MCF 10A (cell line): ENCODE data around the gene SPINK5. TPM values are rescaled to one million over a fixed set of nuclear protein-coding genes. Genes with fewer than 3 reads are reported as not detected.

Experiments
- BruUV-seq: library from RNA; stranded (reverse); fragments of 400-500 nt; replicated peaks from 2 replicates; lab custom pipeline; 2021; lab: Mats Ljungman, UMichigan
- CTCF ChIA-PET: fragments of 300-600 bp; sonication (Branson Sonifier 250); formaldehyde crosslinking; extraction: SDS; loops from one replicate; lab custom pipeline; 2021; ENCODE audit warnings: antibody characterized with exemption, inconsistent platforms; lab: Yijun Ruan, JAX
- POLR2A ChIA-PET: fragments of 300-600, 350-650 bp; sonication (Branson Sonifier 250); formaldehyde crosslinking; extraction: SDS; loops from one replicate; lab custom pipeline; 2020; ENCODE audit warnings: antibody characterized with exemption, inconsistent platforms; lab: Yijun Ruan, JAX
- DNase-seq: peaks from one replicate; pipeline ENCODE4 v3.0.0-alpha.2; 2018; ENCODE audit not compliant: unreplicated experiment
- H3K27ac Mint-ChIP-seq: one replicate; pipeline ENCODE4 v1.8.0; 2022; ENCODE audit warnings: mild to moderate bottlenecking, low read depth, mixed read lengths; ENCODE audit not compliant: unreplicated experiment
- H3K27me3 Mint-ChIP-seq: one replicate; pipeline ENCODE4 v1.8.0; 2022; ENCODE audit warnings: mixed read lengths; ENCODE audit not compliant: insufficient read depth, unreplicated experiment
- H3K36me3 Mint-ChIP-seq: one replicate; pipeline ENCODE4 v1.8.0; 2022; ENCODE audit warnings: mild to moderate bottlenecking, moderate library complexity, mixed read lengths; ENCODE audit not compliant: insufficient read depth, unreplicated experiment
- H3K4me1 Mint-ChIP-seq: one replicate; pipeline ENCODE4 v1.8.0; 2022; ENCODE audit warnings: mixed read lengths; ENCODE audit not compliant: insufficient read depth, unreplicated experiment
- H3K4me3 Mint-ChIP-seq: one replicate; pipeline ENCODE4 v1.8.0; 2022; ENCODE audit warnings: mild to moderate bottlenecking, moderate library complexity, mixed read lengths; ENCODE audit not compliant: unreplicated experiment
- H3K9me3 Mint-ChIP-seq: one replicate; pipeline ENCODE4 v1.8.0; 2022; ENCODE audit warnings: mixed read lengths; ENCODE audit not compliant: unreplicated experiment
- intact Hi-C: fragments of 100-400 bp; cut with micrococcal nuclease; formaldehyde crosslinking; loops from 2 replicates; pipeline ENCODE4 v1.14.1; 2022
- total RNA-seq: library from RNA; stranded (reverse); gene quantifications from 2 replicates; pipeline ENCODE4 v1.2.3, GENCODE V29; 2022
- TF ChIP-seq, protein P1 (sequence below): fragments of 200-600 bp; IDR thresholded peaks from one replicate; pipeline ENCODE4 v1.8.0; 2022; ENCODE audit warnings: antibody characterized with exemption, mild to moderate bottlenecking; ENCODE audit not compliant: unreplicated experiment

SPINK5 gene
- total RNA-seq, 1 experiment from 2014 or later: 3.1 TPM

DNA sequence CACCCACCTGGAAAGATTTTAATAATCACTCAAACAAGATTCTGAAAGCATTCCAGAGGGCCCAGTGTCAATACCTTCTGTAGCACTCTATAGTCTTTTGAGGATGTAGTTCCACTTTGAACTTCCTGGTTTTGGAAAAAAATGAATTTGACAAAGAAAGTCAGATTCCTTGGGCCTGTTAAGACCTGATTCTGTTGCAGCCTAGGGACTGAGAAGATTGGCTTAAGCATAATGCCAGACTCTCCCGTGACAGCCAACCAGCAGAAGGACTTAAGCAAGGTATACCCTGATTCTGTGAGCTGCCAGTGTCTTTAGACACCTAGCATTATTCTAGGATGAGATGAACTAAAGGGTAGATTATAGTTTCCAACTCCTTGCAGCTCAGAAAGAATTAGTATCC, 6.8 kb downstream of the SPINK5 start:
- DNase-seq: no peak

DNA sequence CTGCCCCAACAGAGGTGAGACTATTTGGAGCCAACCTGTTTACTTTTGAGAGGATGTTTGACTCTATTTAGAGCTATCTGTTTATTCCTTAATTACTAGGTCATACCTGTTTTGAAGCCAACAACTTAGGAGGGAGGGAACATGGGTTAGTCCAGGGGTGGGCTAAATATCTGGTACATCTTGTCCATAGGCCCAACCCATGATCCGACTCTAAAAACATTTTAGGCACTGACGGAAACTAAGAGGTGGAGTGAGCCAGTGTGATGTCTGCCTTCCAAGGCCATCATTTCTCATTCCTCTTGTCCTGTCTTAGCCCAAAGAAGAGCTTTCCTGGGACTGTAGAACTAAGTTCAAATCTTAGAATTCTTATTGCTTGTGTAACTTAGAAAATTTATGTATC, 8.4 kb downstream of the SPINK5 start:
- no peak overlapping the region for H3K4me3 Mint-ChIP-seq
- CTCF ChIA-PET: interaction anchor here (0.6 to 2.2 kb wide), 3 partner anchors 9 to 119 kb away, joined by 3 to 6 read pairs (median 4); no protein-coding TSS in a partner anchor
- BruUV-seq: no TSS peak
- intact Hi-C loops: no loop called here
- no peak for DNase-seq
- no peaks in the 10 kb centered on the region for H3K36me3 Mint-ChIP-seq
- H3K27ac Mint-ChIP-seq: peak overlapping the region; percentile 21
- H3K27me3 Mint-ChIP-seq: no peaks in the 10 kb centered on the region
- TF ChIP-seq, protein P1, sequence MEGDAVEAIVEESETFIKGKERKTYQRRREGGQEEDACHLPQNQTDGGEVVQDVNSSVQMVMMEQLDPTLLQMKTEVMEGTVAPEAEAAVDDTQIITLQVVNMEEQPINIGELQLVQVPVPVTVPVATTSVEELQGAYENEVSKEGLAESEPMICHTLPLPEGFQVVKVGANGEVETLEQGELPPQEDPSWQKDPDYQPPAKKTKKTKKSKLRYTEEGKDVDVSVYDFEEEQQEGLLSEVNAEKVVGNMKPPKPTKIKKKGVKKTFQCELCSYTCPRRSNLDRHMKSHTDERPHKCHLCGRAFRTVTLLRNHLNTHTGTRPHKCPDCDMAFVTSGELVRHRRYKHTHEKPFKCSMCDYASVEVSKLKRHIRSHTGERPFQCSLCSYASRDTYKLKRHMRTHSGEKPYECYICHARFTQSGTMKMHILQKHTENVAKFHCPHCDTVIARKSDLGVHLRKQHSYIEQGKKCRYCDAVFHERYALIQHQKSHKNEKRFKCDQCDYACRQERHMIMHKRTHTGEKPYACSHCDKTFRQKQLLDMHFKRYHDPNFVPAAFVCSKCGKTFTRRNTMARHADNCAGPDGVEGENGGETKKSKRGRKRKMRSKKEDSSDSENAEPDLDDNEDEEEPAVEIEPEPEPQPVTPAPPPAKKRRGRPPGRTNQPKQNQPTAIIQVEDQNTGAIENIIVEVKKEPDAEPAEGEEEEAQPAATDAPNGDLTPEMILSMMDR: no peak
- POLR2A ChIA-PET: interaction anchor here (0.6 to 4.4 kb wide), 5 partner anchors 14 to 1894 kb away, joined by 3 to 23 read pairs (median 11); no protein-coding TSS in a partner anchor
- H3K9me3 Mint-ChIP-seq: peaks cover 13% of the 10 kb centered on the region
- peaks cover 12% of the 10 kb centered on the region for H3K4me1 Mint-ChIP-seq

More for the DNA sequence above, 6.8 kb downstream of the SPINK5 start:
- no TSS peak for BruUV-seq
- no peak overlapping the region for H3K4me3 Mint-ChIP-seq
- CTCF ChIA-PET: interaction anchor here (0.7 to 2.2 kb wide), 6 partner anchors 10 to 114 kb away, joined by 3 to 6 read pairs (median 4); no protein-coding TSS in a partner anchor
- H3K4me1 Mint-ChIP-seq: peaks cover 12% of the 10 kb centered on the region
- no peaks in the 10 kb centered on the region for H3K9me3 Mint-ChIP-seq
- TF ChIP-seq, protein P1: no peak
- POLR2A ChIA-PET: interaction anchor here (0.8 to 4.4 kb wide), 7 partner anchors 9 to 159 kb away, joined by 3 to 23 read pairs (median 3); no protein-coding TSS in a partner anchor
- H3K36me3 Mint-ChIP-seq: no peaks in the 10 kb centered on the region
- no peaks in the 10 kb centered on the region for H3K27me3 Mint-ChIP-seq
- no peak overlapping the region for H3K27ac Mint-ChIP-seq
- intact Hi-C loops: no loop called here

GRCh38 chr5:148075529-148075928, 11.7 kb downstream of the SPINK5 start:
- Mint-ChIP-seq H3K4me1 (peaks cover 12% of the 10 kb centered on the region), H3K27ac (no peak overlapping the region), H3K9me3 (peaks cover 13% of the 10 kb centered on the region), H3K27me3 (no peaks in the 10 kb centered on the region), H3K4me3 (no peak overlapping the region), H3K36me3 (no peaks in the 10 kb centered on the region)
- TF ChIP-seq, protein P1: no peak
- ChIA-PET CTCF (no interaction called here), POLR2A (interaction anchor here (0.6 to 0.7 kb wide), 2 partner anchors 42 to 194 kb away, joined by 4 read pairs; no protein-coding TSS in a partner anchor)
- no peak for DNase-seq
- intact Hi-C loops: no loop called here
- no TSS peak for BruUV-seq

DNA sequence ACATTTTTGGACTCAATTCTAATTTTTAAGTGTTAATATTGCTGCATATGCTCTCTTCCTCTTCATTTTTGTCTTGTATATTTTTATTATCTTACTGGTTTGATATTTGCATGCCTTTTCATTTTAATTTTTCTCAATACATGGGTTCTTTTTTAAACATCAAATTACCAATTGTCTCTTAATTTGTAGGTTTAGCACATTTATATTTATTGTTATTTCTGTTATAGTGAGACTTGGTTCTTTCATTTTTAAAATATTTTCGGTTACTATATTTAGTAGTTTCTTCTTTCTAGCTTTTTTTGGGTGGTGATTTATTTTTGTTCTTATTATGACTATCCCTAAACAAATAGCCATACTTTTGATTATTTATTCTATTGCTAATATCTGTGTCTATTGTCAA, 19.4 kb downstream of the SPINK5 start:
- H3K27me3 Mint-ChIP-seq: no peaks in the 10 kb centered on the region
- CTCF ChIA-PET: interaction anchor here (0.6 to 0.7 kb wide), 2 partner anchors 24 to 89 kb away, joined by 3 to 4 read pairs; no protein-coding TSS in a partner anchor
- POLR2A ChIA-PET: interaction anchor here (0.7 to 1.0 kb wide), 3 partner anchors 76 to 346 kb away, joined by 3 to 4 read pairs (median 4); no protein-coding TSS in a partner anchor
- no peak for DNase-seq
- peaks cover 14% of the 10 kb centered on the region for H3K9me3 Mint-ChIP-seq
- no TSS peak for BruUV-seq
- no peak overlapping the region for H3K4me3 Mint-ChIP-seq
- peaks cover 7% of the 10 kb centered on the region for H3K4me1 Mint-ChIP-seq
- no peaks in the 10 kb centered on the region for H3K36me3 Mint-ChIP-seq
- TF ChIP-seq, protein P1: no peak
- H3K27ac Mint-ChIP-seq: no peak overlapping the region
- intact Hi-C loops: no loop called here
